Measurements from ENCODE around the gene LIN37. TPM values are rescaled to one million over a fixed set of nuclear protein-coding genes. Genes with fewer than 3 reads are reported as not detected.
"Not testable (repeated sequence)": the region's sequence is repeated elsewhere in the genome, so short reads cannot be mapped to it uniquely, and the experiment has no call there.

LIN37 gene
- total RNA-seq, 1 experiment from 2014 or later = 17.2 TPM

- Histone ChIP-seq H3K4me3 (ENCODE audit: insufficient read depth, low read depth, low read length) (peak within 1 kb of the TSS; percentile 97), H3K36me3 (replicated peaks; ENCODE audit: control insufficient read depth, insufficient read depth, low read length) (peaks cover 8% of the 10 kb centered on the region), H3K27me3 (ENCODE audit: control insufficient read depth, insufficient read depth, low read length) (peaks cover 13% of the 10 kb centered on the region)
- DNase-seq = peak; percentile 99
Observed at GRCh38 chr19:35757749-35758608, 9.6 kb downstream of the LIN37 start, which contains the start of gene PROSER3. Gene PROSER3 (plus strand): TSS chr19:35758176. CDS start chr19:35758216, 40 bp downstream.

DNA sequence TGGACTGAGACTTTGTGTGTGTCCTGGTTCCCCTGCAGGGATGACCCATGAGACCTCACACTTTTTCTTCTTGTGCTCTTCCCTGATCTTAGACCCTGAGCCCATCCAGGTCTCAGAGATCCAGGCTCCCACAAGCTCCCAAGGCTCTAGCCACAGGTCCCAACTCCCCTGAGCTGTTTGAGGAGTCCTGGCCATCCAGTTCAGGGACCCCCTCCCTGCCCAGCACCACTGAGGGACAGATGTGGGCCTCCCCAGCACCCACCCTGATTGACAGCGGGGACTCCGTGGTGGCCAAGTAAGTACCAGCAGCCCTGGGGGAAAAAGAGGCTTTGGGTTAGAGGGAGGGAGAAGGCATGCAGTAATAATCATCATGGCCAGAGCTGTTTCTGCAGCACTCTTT lies 11.3 kb downstream of the LIN37 start:
- DNase-seq = no peak
- no peak overlapping the region for H3K4me3 ChIP-seq (ENCODE audit: insufficient read depth, low read depth, low read length)
- H3K36me3 ChIP-seq (replicated peaks; ENCODE audit: control insufficient read depth, insufficient read depth, low read length) = peaks cover 12% of the 10 kb centered on the region
- H3K27me3 ChIP-seq (ENCODE audit: control insufficient read depth, insufficient read depth, low read length) = peaks cover 13% of the 10 kb centered on the region

DNA sequence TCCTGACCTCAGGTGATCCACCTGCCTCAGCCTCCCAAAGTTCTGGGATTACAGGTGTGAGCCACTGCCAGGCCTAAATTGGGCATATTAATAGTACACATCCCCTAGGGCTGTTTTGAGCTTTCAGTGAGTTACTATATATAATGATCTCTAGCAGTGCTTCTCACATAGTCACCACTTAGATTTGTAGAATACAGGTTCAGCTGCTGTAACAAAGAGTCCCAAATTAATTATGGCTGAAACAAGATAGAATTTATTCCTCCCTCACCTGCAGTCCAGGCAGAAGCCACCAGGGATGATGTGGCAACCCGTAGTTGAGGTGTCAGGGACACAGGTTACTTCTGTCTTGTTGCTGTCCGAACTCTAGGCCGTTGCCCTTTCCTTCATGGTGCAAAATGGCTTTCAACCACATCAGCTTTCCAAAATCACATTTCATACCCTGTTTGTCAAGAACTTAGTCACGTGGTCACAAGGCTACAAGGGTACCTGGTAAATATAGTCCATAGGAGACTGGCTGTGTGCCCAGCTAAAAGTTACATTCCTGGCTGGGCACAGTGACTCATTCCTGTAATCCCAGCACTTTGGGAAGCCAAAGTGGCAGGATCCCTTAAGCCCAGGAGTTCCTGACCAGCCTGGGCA lies 12.5 kb downstream of the LIN37 start:
- Histone ChIP-seq H3K4me3 (ENCODE audit: insufficient read depth, low read depth, low read length) (no peak overlapping the region), H3K36me3 (replicated peaks; ENCODE audit: control insufficient read depth, insufficient read depth, low read length) (peaks cover 12% of the 10 kb centered on the region), H3K27me3 (ENCODE audit: control insufficient read depth, insufficient read depth, low read length) (peaks cover 6% of the 10 kb centered on the region)
- no peak for DNase-seq

- no peak for DNase-seq
Observed at GRCh38 chr19:35764432-35765315, 16.3 kb downstream of the LIN37 start.

GRCh38 chr19:35766571-35767104 lies 18.3 kb downstream of the LIN37 start:
- H3K4me3 ChIP-seq (ENCODE audit: insufficient read depth, low read depth, low read length) = no peak overlapping the region
- H3K36me3 ChIP-seq (replicated peaks; ENCODE audit: control insufficient read depth, insufficient read depth, low read length) = peaks cover 12% of the 10 kb centered on the region
- peak; percentile 60 for DNase-seq
- H3K27me3 ChIP-seq (ENCODE audit: control insufficient read depth, insufficient read depth, low read length) = no peaks in the 10 kb centered on the region

More at GRCh38 chr19:35764432-35765315, 16.3 kb downstream of the LIN37 start:
- H3K4me3 ChIP-seq (ENCODE audit: insufficient read depth, low read depth, low read length) = no peak overlapping the region
- no peaks in the 10 kb centered on the region for H3K27me3 ChIP-seq (ENCODE audit: control insufficient read depth, insufficient read depth, low read length)
- peaks cover 12% of the 10 kb centered on the region for H3K36me3 ChIP-seq (replicated peaks; ENCODE audit: control insufficient read depth, insufficient read depth, low read length)

DNA sequence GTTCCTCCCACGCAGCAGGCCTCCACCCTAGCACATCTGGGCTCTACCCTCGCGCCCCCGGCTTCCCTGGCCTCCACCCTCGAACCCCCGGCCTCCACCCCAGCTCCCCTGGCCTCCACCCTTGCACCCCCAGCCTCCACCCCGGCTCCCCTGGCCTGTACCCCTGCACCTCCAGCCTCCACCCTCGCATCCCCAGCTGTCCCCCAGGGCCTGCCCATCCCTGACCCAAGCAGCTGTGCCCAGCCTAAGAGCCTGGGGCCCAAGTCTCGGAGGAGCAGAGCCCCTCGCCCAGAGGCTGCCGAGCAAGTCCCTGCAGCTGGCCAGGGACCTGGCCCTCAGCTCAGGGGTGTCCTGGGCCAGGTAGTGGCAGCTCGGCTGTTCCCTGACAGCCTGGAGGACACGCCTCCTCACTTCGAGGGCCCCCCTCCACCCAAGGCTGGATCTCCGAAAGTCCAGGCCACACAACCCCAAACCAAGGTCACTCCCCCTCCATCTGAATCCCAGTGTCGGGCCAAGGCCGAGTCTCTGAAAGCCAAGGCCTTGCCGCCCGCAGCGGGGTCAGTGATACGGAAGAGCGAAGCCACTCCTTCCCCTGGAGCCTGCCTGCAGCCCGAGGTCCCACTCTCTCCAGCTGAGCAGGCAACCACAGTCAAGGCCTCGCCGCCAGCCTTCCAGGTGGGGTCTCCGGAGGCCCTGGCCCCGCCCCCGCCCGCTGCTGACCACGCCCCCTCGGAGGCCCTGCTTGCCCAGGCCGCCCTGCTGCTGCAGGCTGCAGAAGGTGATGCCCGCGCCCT lies 19.1 kb downstream of the LIN37 start:
- DNase-seq = peak; percentile 99
- Histone ChIP-seq H3K27me3 (ENCODE audit: control insufficient read depth, insufficient read depth, low read length) (no peaks in the 10 kb centered on the region), H3K36me3 (replicated peaks; ENCODE audit: control insufficient read depth, insufficient read depth, low read length) (peaks cover 5% of the 10 kb centered on the region), H3K4me3 (ENCODE audit: insufficient read depth, low read depth, low read length) (no peak overlapping the region)

GRCh38 chr19:35768082-35768421 lies 19.7 kb downstream of the LIN37 start:
- H3K4me3 ChIP-seq (ENCODE audit: insufficient read depth, low read depth, low read length) = no peak overlapping the region

DNA sequence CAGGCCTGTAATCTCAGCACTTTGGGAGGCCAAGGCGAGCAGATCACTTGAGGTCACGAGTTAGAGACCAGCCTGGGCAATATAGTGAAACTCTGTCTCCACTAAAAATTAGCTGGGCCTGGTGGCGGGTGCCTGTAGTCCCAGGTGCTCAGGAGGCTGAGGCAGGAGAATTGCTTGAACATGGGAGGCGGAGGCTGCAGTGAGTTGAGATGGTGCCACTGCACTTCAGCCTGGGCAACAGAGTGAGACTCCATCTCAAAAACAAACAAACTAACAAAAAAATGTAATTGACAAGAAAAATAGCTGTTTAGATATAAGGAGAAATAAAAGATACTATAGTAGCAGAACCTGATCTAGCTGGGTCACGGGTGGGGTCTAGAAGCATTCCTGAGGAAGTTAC lies 24.0 kb downstream of the LIN37 start:
- not testable (repeated sequence) for H3K4me3 ChIP-seq (ENCODE audit: insufficient read depth, low read depth, low read length); DNase-seq; H3K36me3 ChIP-seq (replicated peaks; ENCODE audit: control insufficient read depth, insufficient read depth, low read length)
- peaks cover 12% of the 10 kb centered on the region for H3K27me3 ChIP-seq (ENCODE audit: control insufficient read depth, insufficient read depth, low read length)

More at GRCh38 chr19:35768082-35768421, 19.7 kb downstream of the LIN37 start:
- Histone ChIP-seq H3K27me3 (ENCODE audit: control insufficient read depth, insufficient read depth, low read length) (no peaks in the 10 kb centered on the region), H3K36me3 (replicated peaks; ENCODE audit: control insufficient read depth, insufficient read depth, low read length) (peaks cover 4% of the 10 kb centered on the region)
- no peak for DNase-seq

- H3K36me3 ChIP-seq (replicated peaks; ENCODE audit: control insufficient read depth, insufficient read depth, low read length) = no peaks in the 10 kb centered on the region; the same call in 1 of the 2 replicates
- H3K27me3 ChIP-seq (ENCODE audit: control insufficient read depth, insufficient read depth, low read length) = peaks cover 17% of the 10 kb centered on the region
- H3K4me3 ChIP-seq (ENCODE audit: insufficient read depth, low read depth, low read length) = no peak overlapping the region
- DNase-seq = no peak
Observed at GRCh38 chr19:35773020-35773806, 24.8 kb downstream of the LIN37 start.

GRCh38 chr19:35774274-35775045 lies 26.1 kb downstream of the LIN37 start:
- Histone ChIP-seq H3K36me3 (replicated peaks; ENCODE audit: control insufficient read depth, insufficient read depth, low read length) (no peaks in the 10 kb centered on the region), H3K4me3 (ENCODE audit: insufficient read depth, low read depth, low read length) (no peak overlapping the region), H3K27me3 (ENCODE audit: control insufficient read depth, insufficient read depth, low read length) (peaks cover 17% of the 10 kb centered on the region)
- no peak for DNase-seq

DNA sequence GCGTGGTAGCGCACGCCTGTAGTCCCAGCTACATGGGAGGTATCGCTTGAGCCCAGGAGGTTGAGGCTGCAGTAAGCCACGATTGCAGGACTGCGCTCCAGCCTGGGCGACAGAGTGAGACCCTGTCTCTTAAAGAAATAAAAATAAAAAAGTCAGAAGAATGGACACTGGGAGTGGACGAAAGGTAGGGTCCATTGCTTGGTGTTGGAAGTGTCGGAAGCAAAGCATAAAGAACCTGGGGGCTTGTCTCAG lies 26.6 kb downstream of the LIN37 start:
- DNase-seq = no peak
- no peak overlapping the region for H3K4me3 ChIP-seq (ENCODE audit: insufficient read depth, low read depth, low read length)
- peaks cover 17% of the 10 kb centered on the region for H3K27me3 ChIP-seq (ENCODE audit: control insufficient read depth, insufficient read depth, low read length)
- no peaks in the 10 kb centered on the region for H3K36me3 ChIP-seq (replicated peaks; ENCODE audit: control insufficient read depth, insufficient read depth, low read length)

DNA sequence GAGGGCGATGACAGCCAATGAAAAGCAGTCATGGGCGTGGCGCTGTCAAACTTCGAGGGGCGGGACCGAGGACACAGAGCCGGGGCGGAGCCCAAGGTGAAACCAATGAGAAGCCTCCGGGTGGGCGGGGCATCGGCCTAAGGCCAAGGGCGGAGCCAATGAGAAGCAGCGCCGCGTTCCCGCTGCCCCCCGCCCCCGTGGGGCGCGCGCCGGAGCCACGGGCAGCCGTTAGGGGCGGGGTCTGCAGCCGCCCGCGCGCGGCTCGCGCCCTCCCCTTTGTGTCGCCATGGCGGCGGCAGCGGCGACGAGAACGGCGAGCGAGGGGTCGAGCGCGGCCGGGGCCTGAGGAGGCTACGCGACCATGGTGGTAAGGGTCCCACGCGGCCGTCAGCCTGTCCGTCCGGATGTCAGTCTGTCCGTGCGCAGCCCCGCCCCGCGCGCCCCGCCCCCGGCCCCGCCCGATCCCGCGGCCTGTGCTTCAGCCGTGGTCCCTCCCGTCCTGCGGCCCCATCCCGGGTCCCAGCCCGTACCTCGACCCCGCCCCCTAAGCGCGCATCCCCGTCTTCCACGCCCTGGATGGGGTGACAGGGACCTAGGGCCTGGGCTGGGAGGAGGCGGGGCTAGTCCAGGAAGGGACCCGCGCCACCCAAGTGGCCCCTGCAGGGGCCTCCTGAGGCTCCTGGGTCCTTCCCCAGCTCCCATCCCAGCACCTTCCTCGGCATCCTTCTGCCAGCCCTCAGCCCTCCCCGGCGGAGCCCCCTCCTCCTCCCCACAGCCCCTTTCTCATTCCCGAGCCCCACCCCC lies 27.1 kb downstream of the LIN37 start, which contains the start of gene ARHGAP33:
Gene ARHGAP33 (plus strand): TSS at position 267 of the 804 bp plus-strand sequence. CDS start 95 bp downstream, at position 362.
- DNase-seq = peak; percentile 99

More for the DNA sequence above, 27.1 kb downstream of the LIN37 start, which contains the start of gene ARHGAP33:
- peak within 1 kb of the TSS; percentile 64 for H3K4me3 ChIP-seq (ENCODE audit: insufficient read depth, low read depth, low read length)
- H3K36me3 ChIP-seq (replicated peaks; ENCODE audit: control insufficient read depth, insufficient read depth, low read length) = no peaks in the 10 kb centered on the region
- H3K27me3 ChIP-seq (ENCODE audit: control insufficient read depth, insufficient read depth, low read length) = peaks cover 17% of the 10 kb centered on the region

Data from H7 (cell line).